Testis (tissue), 5 donors: ENCODE data around the gene ZNF516. TPM values are rescaled to one million over a fixed set of nuclear protein-coding genes. Genes with fewer than 3 reads are reported as not detected.
"Not testable (repeated sequence)": the region's sequence is repeated elsewhere in the genome, so short reads cannot be mapped to it uniquely, and the experiment has no call there.

Experiments
- DNase-seq: peaks from one replicate; pipeline ENCODE4 v3.0.0-alpha.2; 2019
- H3K27ac ChIP-seq, 2 donors: fragments of 200-600 bp; sonication (generic); one replicate each; pipeline ENCODE4 v1.5.1; 2019
- H3K27me3 ChIP-seq: fragments of 200-600 bp; sonication (generic); one replicate; pipeline ENCODE4 v1.5.1; 2019
- H3K36me3 ChIP-seq: fragments of 200-600 bp; sonication (generic); one replicate; pipeline ENCODE4 v1.5.1; 2017; ENCODE audit warnings: low read depth; ENCODE audit errors: missing control alignments
- H3K4me1 ChIP-seq: fragments of 200-600 bp; sonication (generic); one replicate; pipeline ENCODE4 v1.5.1; 2019
- H3K4me3 ChIP-seq, 2 donors: fragments of 200-600 bp; sonication (generic); one replicate each; pipeline ENCODE4 v1.5.1; 2017 to 2019
- H3K9me3 ChIP-seq: fragments of 200-600 bp; sonication (generic); one replicate; pipeline ENCODE4 v1.5.1; 2017
- CTCF ChIP-seq, 3 experiments: fragments of 450-650 bp in 2 of 3; fragments of 200-600 bp in 1 of 3; sonication (generic) in 1 of 3; IDR thresholded peaks; one replicate each; pipeline ENCODE4 v1.5.1; 2016 to 2019; ENCODE audit warnings: antibody characterized with exemption in 3 of 3, mild to moderate bottlenecking in 2 of 3, moderate library complexity in 1 of 3
- POLR2A ChIP-seq: fragments of 450-650 bp; IDR thresholded peaks from one replicate; pipeline ENCODE4 v1.6.1; 2017; ENCODE audit warnings: antibody characterized with exemption, mild to moderate bottlenecking, moderate library complexity
- WGBS, 2 donors: methylation state at CpG; one replicate each; pipeline ENCODE4 v1.1.5; 2018; 5-methylcytosine and 5-hydroxymethylcytosine counted together
- intact Hi-C: fragments of 100-400 bp; cut with DNase I; formaldehyde crosslinking; loops from one replicate; pipeline ENCODE4 v1.15.1; 2023; ENCODE audit warnings: low total_unique reads
- long read RNA-seq, 2 donors: transcript quantifications; one replicate each; lab custom pipeline, GENCODE V29; 2026
- polyA plus RNA-seq: library from polyadenylated mRNA; stranded (reverse); fragments of 350-450 nt; fragmentation: Illumina TruSeq; extraction: RNeasy Lipid Tissue Mini Kit (QIAGEN cat#74804); gene quantifications from one replicate; pipeline ENCODE4 v1.2.3, GENCODE V29; 2014; ENCODE audit warnings: low read depth, low replicate concordance; ENCODE audit not compliant: insufficient read depth
- total RNA-seq, 2 donors: library from RNA; depleted of rRNA; stranded (reverse); fragments of >200 nt; gene quantifications; one replicate each; pipeline ENCODE4 v1.2.3, GENCODE V29; 2016

Gene ZNF516
- total RNA-seq, result 100 to 1,000 TPM; 189 to 212 TPM
- polyA plus RNA-seq, result 79.0 TPM
- long read RNA-seq, donor 1, partial matches to known transcripts, result 0 of 2 reads
- long read RNA-seq, donor 1, other reads (novel, unspliced or antisense), result 0 of 2 reads
- long read RNA-seq, donor 2, partial matches to known transcripts, result 13 of 16 reads
- long read RNA-seq, donor 2, other reads (novel, unspliced or antisense), result 0 of 16 reads

- H3K4me3 ChIP-seq, result peak within 1 kb of the TSS; percentile 78 to 92
- intact Hi-C loops, result no loop called here
- H3K9me3 ChIP-seq, result no peaks in the 10 kb centered on the region
- H3K4me1 ChIP-seq, result peaks cover 5% of the 10 kb centered on the region
- H3K27me3 ChIP-seq, result no peaks in the 10 kb centered on the region
- WGBS, 2 donors, result 0% methylated on average over 8 of the region's 64 CpGs; no CpG with 5 or more reads in 1 of the 2 donors
- no peak for DNase-seq
- peak within 1 kb of the TSS; percentile 91 to 98 for H3K27ac ChIP-seq
- H3K36me3 ChIP-seq, result no peaks in the 10 kb centered on the region
- TF ChIP-seq POLR2A (no peak), CTCF (IDR thresholded peaks at IDR 0.05) (no peak)
Observed at GRCh38 chr18:76495006-76495370, at the start of gene ZNF516. ZNF516 (minus strand) TSS chr18:76495242; CDS start chr18:76443054, 52,188 bp downstream.

- Histone ChIP-seq H3K4me3 (no peak overlapping the region), H3K27me3 (no peaks in the 10 kb centered on the region), H3K4me1 (no peaks in the 10 kb centered on the region), H3K9me3 (no peaks in the 10 kb centered on the region), H3K36me3 (no peaks in the 10 kb centered on the region), H3K27ac (no peak overlapping the region)
- intact Hi-C loops, result no loop called here
- DNase-seq, result no peak
- TF ChIP-seq POLR2A, result no peak
- TF ChIP-seq CTCF (IDR thresholded peaks at IDR 0.05), result no peak
- WGBS, 2 donors, result 90 to 94% methylated on average over 11 of the region's 11 CpGs
Observed at GRCh38 chr18:76538846-76539245, 43.8 kb upstream of the ZNF516 start.

DNA sequence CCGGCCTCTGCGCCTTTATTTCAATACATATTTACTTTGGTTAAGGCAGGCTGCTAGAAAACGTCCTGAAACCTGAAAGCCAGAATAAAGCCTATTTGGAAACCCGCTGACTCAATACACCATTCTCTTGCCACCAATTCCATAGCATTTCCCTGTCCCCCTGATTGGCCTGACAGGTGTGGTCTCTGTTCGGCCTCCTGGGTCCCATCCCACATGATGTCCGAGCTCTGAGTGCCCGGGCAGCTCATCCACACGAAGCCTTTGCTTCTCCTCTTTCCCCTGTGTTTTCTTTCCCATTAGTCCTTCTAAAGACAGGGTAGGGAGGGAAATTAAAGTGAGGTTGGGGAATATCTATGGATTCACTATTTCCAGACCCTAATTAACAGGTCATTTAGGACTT is 42.6 kb upstream of the ZNF516 start:
- 93 to 99% methylated on average over 8 of the region's 8 CpGs for WGBS, 2 donors
- intact Hi-C loops, result no loop called here
- H3K4me1 ChIP-seq, result no peaks in the 10 kb centered on the region
- TF ChIP-seq POLR2A (no peak), CTCF (IDR thresholded peaks at IDR 0.05) (no peak)
- DNase-seq, result no peak
- no peak overlapping the region for H3K27ac ChIP-seq
- H3K36me3 ChIP-seq, result no peaks in the 10 kb centered on the region
- H3K27me3 ChIP-seq, result no peaks in the 10 kb centered on the region
- H3K9me3 ChIP-seq, result no peaks in the 10 kb centered on the region
- no peak overlapping the region for H3K4me3 ChIP-seq

GRCh38 chr18:76536593-76536992 is 41.6 kb upstream of the ZNF516 start:
- intact Hi-C loops, DNase-seq, H3K9me3 ChIP-seq, H3K27ac ChIP-seq, H3K27me3 ChIP-seq, H3K4me3 ChIP-seq, H3K4me1 ChIP-seq, H3K36me3 ChIP-seq: not testable (repeated sequence)
- WGBS, 2 donors, result 89 to 96% methylated on average over 5 of the region's 5 CpGs

GRCh38 chr18:76532875-76533274 is 37.8 kb upstream of the ZNF516 start:
- intact Hi-C loops, result no loop called here
- no peaks in the 10 kb centered on the region for H3K9me3 ChIP-seq
- H3K4me3 ChIP-seq, result no peak overlapping the region
- H3K27me3 ChIP-seq, result no peaks in the 10 kb centered on the region
- H3K27ac ChIP-seq, result no peak overlapping the region
- peaks cover 8% of the 10 kb centered on the region for H3K4me1 ChIP-seq
- TF ChIP-seq POLR2A (no peak), CTCF (IDR thresholded peaks at IDR 0.05) (no peak)
- DNase-seq, result no peak
- 92 to 95% methylated on average over 8 of the region's 8 CpGs for WGBS, 2 donors
- H3K36me3 ChIP-seq, result no peaks in the 10 kb centered on the region
